Heart left ventricle (tissue), 16 donors: ENCODE measurements around the gene UPK3A. TPM values are rescaled to one million over a fixed set of nuclear protein-coding genes. Genes with fewer than 3 reads are reported as not detected.
"Not testable (repeated sequence)": the region's sequence is repeated elsewhere in the genome, so short reads cannot be mapped to it uniquely, and the experiment has no call there.

Experiments used
- ATAC-seq, 4 donors: fragments of 200-7000 bp; cut with Tn5 transposase; one replicate each; pipeline ENCODE4 v1.9.1; 2020 to 2022; ENCODE audit warnings: moderate library complexity in 4 of 4, mild to moderate bottlenecking in 3 of 4, moderate number of reproducible peaks in 1 of 4
- DNase-seq, 5 donors: peaks; one replicate each; pipeline ENCODE4 v3.0.0-alpha.2; 2020
- H3K27ac ChIP-seq, 12 donors: fragments of 200-600 bp; sonication (generic) in 4 of 12; one replicate each; pipeline versions ENCODE4 v1.5.0 to v1.8.0; 2016 to 2022; ENCODE audit warnings: mild to moderate bottlenecking in 2 of 12
- H3K27me3 ChIP-seq, 9 donors: fragments of 200-600 bp; sonication (generic) in 2 of 9; one replicate each; pipeline versions ENCODE4 v1.5.1 to v1.8.0; 2016 to 2022; ENCODE audit warnings: mild to moderate bottlenecking in 3 of 9
- H3K36me3 ChIP-seq, 9 donors: fragments of 200-600 bp; sonication (generic) in 2 of 9; one replicate each; pipeline versions ENCODE4 v1.5.0 to v1.8.0; 2018 to 2022; ENCODE audit warnings: mild to moderate bottlenecking in 2 of 9
- H3K4me1 ChIP-seq, 12 donors: fragments of 200-600 bp; sonication (generic) in 4 of 12; one replicate each; pipeline versions ENCODE4 v1.5.0 to v1.8.0; 2016 to 2022; ENCODE audit warnings: mild to moderate bottlenecking in 3 of 12
- H3K4me3 ChIP-seq, 12 donors: fragments of 200-600 bp; sonication (generic) in 4 of 12; one replicate each; pipeline versions ENCODE4 v1.5.0 to v1.8.0; 2017 to 2022; ENCODE audit warnings: mild to moderate bottlenecking in 9 of 12, moderate library complexity in 4 of 12
- H3K9me3 ChIP-seq, 12 donors: fragments of 200-600 bp; sonication (generic) in 4 of 12; one replicate each; pipeline versions ENCODE4 v1.5.0 to v1.8.0; 2016 to 2022; ENCODE audit warnings: mild to moderate bottlenecking in 1 of 12
- CTCF ChIP-seq, 12 donors: fragments of 200-600 bp; sonication (generic) in 4 of 12; IDR thresholded peaks; one replicate each; pipeline versions ENCODE4 v1.5.0 to v1.8.0; 2018 to 2022; ENCODE audit warnings: antibody characterized with exemption in 12 of 12, mild to moderate bottlenecking in 5 of 12
- POLR2A ChIP-seq, 2 donors: fragments of 450-650 bp; IDR thresholded peaks; one replicate each; pipeline ENCODE4 v1.6.1; 2017; ENCODE audit warnings: antibody characterized with exemption in 2 of 2, mild to moderate bottlenecking in 2 of 2, moderate library complexity in 2 of 2
- WGBS, 4 donors: extraction: QIAGEN DNeasy Blood & Tissue Kit in 2 of 4; methylation state at CpG; one replicate each; pipeline versions ENCODE4 v1.1.5 to v1.1.7; 2013 to 2018; 5-methylcytosine and 5-hydroxymethylcytosine counted together
- intact Hi-C, 10 donors: fragments of 100-400 bp; cut with DNase I; formaldehyde crosslinking; loops; one replicate each; pipeline versions ENCODE4 v1.11.1 to v1.14.2; 2022
- polyA plus RNA-seq, 2 donors: library from polyadenylated mRNA; stranded (reverse); fragments of 200-250 nt; gene quantifications; one replicate each; pipeline ENCODE4 v1.2.3, GENCODE V29; 2013
- total RNA-seq, 9 donors: library from RNA; depleted of rRNA in 2 of 9; stranded (reverse); fragments of >200 nt in 2 of 9; fragmentation: NEBNext Ultra II Directional in 3 of 9; extraction: Animal tissue kit (Norgen Biotek cat#: 25700) in 3 of 9; gene quantifications; one replicate each; pipeline versions ENCODE4 v1.1.0 to v1.2.4, GENCODE V29; 2016 to 2023
- donor health status: ischemic (EF 13 %, LVEDD 7.1; RV severe dilation, severe dysfunction).
- donor health status: healthy with polysubstance abuse.
- donor health status: DM: no; HTN: yes; CAD: no.
- donor health status: DM: no; HTN: no; CAD: no.
- donor health status: ischemic (EF 25% LVEDD 6.9; RV normal size, moderate dysfunction).
- donor health status: ischemic (EF 25% LVEDD 5.7; RV mildly dilated, moderate dysfunction).
- donor health status: healthy.
- donor health status: DM: yes; HTN: yes; CAD: no.
- donor health status: ischemic (EF 35%, LVEDD 5.7; RV mildly dilated, moderate dysfunction).
- donor health status: nonischemic (EF 11% LVEDD 7.7; RV severe dilation, severe dysfunction).
- donor health status: DM: yes; HTN: yes; CAD: no.
- donor health status: PGD.
- donor health status: ischemic (EF 29% LVEDD 5.4; RV normal size, mild dysfunction).
- donor health status: nonischemic (EF 23%, LVEDD 6.1; RV moderate dilation, normal function).

Gene UPK3A
- total and polyA plus RNA-seq, 11 donors, result 0.15 to 0.45 (median 0.34) TPM; not detected in 8

- Histone ChIP-seq H3K27me3 (no peaks in the 10 kb centered on the region), H3K9me3 (no peaks in the 10 kb centered on the region), H3K27ac (no peak overlapping the region), H3K4me3 (no peak overlapping the region), H3K4me1 (peaks cover 0 to 31% (median 12%) of the 10 kb centered on the region in 12 donors), H3K36me3 (peaks cover 0 to 61% (median 36%) of the 10 kb centered on the region in 9 donors)
- intact Hi-C loops, result loop anchor here in 1 of 10 donors (10.0 kb wide), 1 partner anchor 50 kb away; no protein-coding TSS in a partner anchor
- no peak for TF ChIP-seq CTCF (IDR thresholded peaks at IDR 0.05)
- no peak for TF ChIP-seq POLR2A (IDR thresholded peaks at IDR 0.05)
- 71 to 91% (median 81%) methylated on average over 9 to 12 of the region's 12 CpGs for WGBS, 4 donors
- ATAC-seq (peak in 3 of 4 donors; percentile 58 to 64 (median 59)), DNase-seq (no peak)
These were observed 39.6 kb downstream of the UPK3A start for GRCh38 chr22:45324311-45324711.

- H3K36me3 ChIP-seq, result peaks cover 0 to 84% (median 53%) of the 10 kb centered on the region in 9 donors
- not testable (repeated sequence) for H3K4me3 ChIP-seq, DNase-seq, H3K9me3 ChIP-seq, ATAC-seq, H3K27me3 ChIP-seq
- H3K4me1 ChIP-seq, result peaks cover 0 to 29% (median 10%) of the 10 kb centered on the region in 12 donors
- 84 to 92% (median 88%) methylated on average over 6 to 7 of the region's 8 CpGs for WGBS, 4 donors
- intact Hi-C loops, result loop anchor here in 1 of 10 donors (10.0 kb wide), 1 partner anchor 53 kb away; no protein-coding TSS in a partner anchor
- H3K27ac ChIP-seq, result peak overlapping the region in 1 of 12 donors; percentile 71
These were observed 43.5 kb downstream of the UPK3A start for GRCh38 chr22:45328261-45328660.

DNA sequence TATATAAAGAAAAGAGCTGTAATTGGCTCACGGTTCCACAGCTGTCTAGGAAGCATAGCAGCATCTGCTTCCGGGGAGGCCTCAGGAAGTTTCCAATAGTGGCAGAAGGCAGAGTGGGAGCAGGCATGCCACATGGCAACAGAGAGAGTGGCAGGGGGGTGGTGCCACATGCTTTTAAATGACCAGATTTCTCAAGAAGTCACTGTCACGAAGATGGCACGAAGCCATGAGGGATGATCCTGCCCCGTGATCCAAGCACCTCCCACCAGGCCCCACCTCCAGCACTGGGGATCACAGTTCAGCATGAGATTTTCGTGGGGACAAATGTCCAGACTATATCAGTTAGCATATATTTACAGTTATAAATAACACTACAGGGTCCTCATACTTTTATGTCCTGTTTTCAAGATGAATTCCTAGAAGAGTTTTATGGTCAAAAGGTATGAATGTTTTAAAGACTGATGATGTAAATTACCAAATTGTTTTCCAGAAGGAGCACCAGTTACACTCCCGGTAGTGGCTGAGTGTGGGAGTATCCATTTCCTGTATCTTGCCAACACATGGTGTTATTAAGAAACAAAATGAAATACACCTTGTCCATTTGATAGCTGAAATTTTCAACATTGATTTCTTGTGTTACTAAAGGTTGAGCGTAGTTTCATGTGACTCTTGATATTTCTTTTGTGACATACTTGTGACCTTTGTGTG lies 44.2 kb downstream of the UPK3A start:
- Histone ChIP-seq H3K9me3 (no peaks in the 10 kb centered on the region), H3K4me3 (no peak overlapping the region), H3K27ac (peak overlapping the region in 10 of 12 donors; percentile 13 to 76 (median 63)), H3K4me1 (peaks cover 0 to 31% (median 11%) of the 10 kb centered on the region in 12 donors), H3K27me3 (no peaks in the 10 kb centered on the region), H3K36me3 (peaks cover 0 to 78% (median 51%) of the 10 kb centered on the region in 9 donors)
- intact Hi-C loops, result loop anchor here in 1 of 10 donors (10.0 kb wide), 1 partner anchor 54 kb away; no protein-coding TSS in a partner anchor
- TF ChIP-seq POLR2A (IDR thresholded peaks at IDR 0.05), result no peak
- TF ChIP-seq CTCF (IDR thresholded peaks at IDR 0.05), result no peak
- ATAC-seq, result peak in 2 of 4 donors; percentile 12
- DNase-seq, result no peak
- WGBS, 4 donors, result 43 to 49% (median 44%) methylated on average over 8 of the region's 8 CpGs

DNA sequence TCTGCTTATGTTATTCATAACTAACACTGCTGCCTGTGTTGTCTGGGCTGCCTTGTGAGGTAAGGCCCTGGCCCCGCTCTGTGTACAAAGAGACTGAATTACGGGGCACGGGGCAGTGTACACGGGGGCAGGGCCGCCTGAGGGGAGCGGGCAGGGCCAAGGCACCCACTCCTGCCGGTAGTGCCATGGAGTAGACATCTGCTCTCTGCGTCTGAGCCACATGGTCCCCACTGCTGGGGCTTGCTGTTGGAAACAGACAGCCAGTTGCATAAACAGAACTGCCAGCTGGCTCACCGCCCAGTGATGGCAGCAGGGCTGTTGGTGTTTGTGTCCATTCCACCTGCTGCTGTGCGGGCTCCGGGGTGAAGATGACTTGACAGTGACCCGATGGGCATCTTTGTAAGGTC lies 44.8 kb downstream of the UPK3A start:
- intact Hi-C loops, result loop anchor here in 1 of 10 donors (10.0 kb wide), 1 partner anchor 55 kb away; no protein-coding TSS in a partner anchor
- Histone ChIP-seq H3K4me1 (peaks cover 0 to 31% (median 14%) of the 10 kb centered on the region in 12 donors), H3K27ac (peak overlapping the region in 10 of 12 donors; percentile 13 to 76 (median 63)), H3K36me3 (peaks cover 0 to 78% (median 51%) of the 10 kb centered on the region in 9 donors), H3K9me3 (no peaks in the 10 kb centered on the region), H3K27me3 (no peaks in the 10 kb centered on the region), H3K4me3 (no peak overlapping the region)
- peak; percentile 82 to 94 (median 84) for ATAC-seq
- TF ChIP-seq POLR2A (IDR thresholded peaks at IDR 0.05) (no peak), CTCF (IDR thresholded peaks at IDR 0.05) (no peak)
- peak; percentile 82 to 89 (median 83) for DNase-seq
- 53 to 70% (median 61%) methylated on average over 7 to 12 of the region's 12 CpGs for WGBS, 4 donors
